ENCODE data around the gene KIF18A. TPM values are rescaled to one million over a fixed set of nuclear protein-coding genes. Genes with fewer than 3 reads are reported as not detected.

Gene KIF18A
- total RNA-seq, 4 donors from 2014 or later: 0.23 to 0.52 (median 0.33) TPM; not detected in 1

- no peak for TF ChIP-seq EP300 (IDR thresholded peaks at IDR 0.05)
- no peak for TF ChIP-seq POLR2A (IDR thresholded peaks at IDR 0.05; ENCODE audit: low read depth)
- no peak for TF ChIP-seq CTCF (IDR thresholded peaks at IDR 0.05)
- no peak for TF ChIP-seq POLR2AphosphoS5 (IDR thresholded peaks at IDR 0.05)
- Histone ChIP-seq H3K4me3 (no peak overlapping the region), H3K36me3 (peaks cover 0 to 15% (median 0%) of the 10 kb centered on the region in 4 donors), H3K27me3 (no peaks in the 10 kb centered on the region), H3K4me1 (peaks cover 0 to 8% (median 0%) of the 10 kb centered on the region in 4 donors), H3K9me3 (peaks cover 0 to 12% (median 5%) of the 10 kb centered on the region in 4 donors), H3K27ac (replicated peaks in 1 of 4) (no peak overlapping the region)
- DNase-seq (ENCODE audit: extremely low spot score): no peak
- intact Hi-C loops (cut with DNase I): no loop called here
- WGBS: 94% methylated on average over 1 of the region's 1 CpG
These were observed 34.8 kb upstream of the KIF18A start for GRCh38 chr11:28142724-28143123.

DNA sequence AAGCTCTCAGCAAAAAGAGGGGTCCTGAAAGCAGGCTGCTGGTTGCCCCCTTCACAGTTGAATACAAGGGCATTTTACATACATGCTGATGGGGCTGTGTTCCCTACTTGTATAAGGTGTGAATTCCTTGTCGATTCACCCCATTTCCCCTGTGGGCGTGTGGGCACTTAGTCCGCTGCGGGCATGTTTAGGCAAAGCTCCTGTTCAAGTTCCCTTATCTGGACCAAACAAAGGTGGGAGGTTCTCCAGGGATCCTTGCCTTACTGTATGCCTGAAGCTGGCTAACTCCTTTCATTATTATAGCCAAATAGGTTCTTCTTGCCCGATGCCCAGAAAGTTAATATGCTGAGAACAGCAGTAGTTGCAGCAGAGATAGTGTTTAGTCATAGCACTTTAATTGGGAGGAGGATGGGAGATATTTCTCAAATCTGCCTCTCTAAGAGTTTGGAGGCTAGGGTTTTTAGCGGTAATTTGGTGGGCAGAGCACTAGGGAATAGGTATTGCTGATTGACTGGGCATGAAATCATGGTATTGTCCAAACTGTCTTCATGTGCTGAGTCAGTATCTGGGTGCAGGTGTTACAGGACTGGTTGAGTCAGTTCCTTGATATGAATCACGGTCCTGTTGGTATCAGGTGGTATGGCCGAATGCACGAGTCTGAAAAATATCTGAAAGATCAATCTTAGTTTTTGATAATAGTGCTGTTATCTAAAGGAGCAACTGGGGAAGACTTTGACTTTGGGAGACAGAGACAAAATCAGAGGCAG is 32.9 kb upstream of the KIF18A start:
- TF ChIP-seq CTCF (IDR thresholded peaks at IDR 0.05): no peak
- TF ChIP-seq EP300 (IDR thresholded peaks at IDR 0.05): no peak
- TF ChIP-seq POLR2A (IDR thresholded peaks at IDR 0.05; ENCODE audit: low read depth): no peak
- TF ChIP-seq POLR2AphosphoS5 (IDR thresholded peaks at IDR 0.05): no peak
- 96% methylated on average over 9 of the region's 9 CpGs for WGBS
- intact Hi-C loops (cut with DNase I): no loop called here

GRCh38 chr11:28139841-28140415 is 32.0 kb upstream of the KIF18A start:
- H3K27ac ChIP-seq (replicated peaks in 1 of 4): no peak overlapping the region
- no peak overlapping the region for H3K4me3 ChIP-seq
- TF ChIP-seq POLR2AphosphoS5 (IDR thresholded peaks at IDR 0.05) (no peak), CTCF (IDR thresholded peaks at IDR 0.05) (no peak), POLR2A (IDR thresholded peaks at IDR 0.05; ENCODE audit: low read depth) (no peak), EP300 (IDR thresholded peaks at IDR 0.05) (no peak)
- WGBS: 95% methylated on average over 4 of the region's 5 CpGs
- peaks cover 0 to 12% (median 5%) of the 10 kb centered on the region in 4 donors for H3K9me3 ChIP-seq
- DNase-seq (ENCODE audit: extremely low spot score): no peak
- peaks cover 0 to 28% (median 6%) of the 10 kb centered on the region in 4 donors for H3K36me3 ChIP-seq
- no peaks in the 10 kb centered on the region for H3K27me3 ChIP-seq
- H3K4me1 ChIP-seq: no peaks in the 10 kb centered on the region
- intact Hi-C loops (cut with DNase I): no loop called here

More for the DNA sequence above, 32.9 kb upstream of the KIF18A start:
- peaks cover 0 to 19% (median 2%) of the 10 kb centered on the region in 4 donors for H3K36me3 ChIP-seq
- no peaks in the 10 kb centered on the region for H3K27me3 ChIP-seq
- peaks cover 0 to 12% (median 5%) of the 10 kb centered on the region in 4 donors for H3K9me3 ChIP-seq
- H3K27ac ChIP-seq (replicated peaks in 1 of 4): no peak overlapping the region
- DNase-seq (ENCODE audit: extremely low spot score): no peak
- H3K4me1 ChIP-seq: peaks cover 0 to 2% (median 0%) of the 10 kb centered on the region in 4 donors
- H3K4me3 ChIP-seq: no peak overlapping the region

GRCh38 chr11:28137832-28138231 is 29.9 kb upstream of the KIF18A start:
- no peaks in the 10 kb centered on the region for H3K4me1 ChIP-seq
- peaks cover 0 to 12% (median 5%) of the 10 kb centered on the region in 4 donors for H3K9me3 ChIP-seq
- intact Hi-C loops (cut with DNase I): no loop called here
- no peaks in the 10 kb centered on the region for H3K27me3 ChIP-seq
- H3K36me3 ChIP-seq: peaks cover 0 to 38% (median 12%) of the 10 kb centered on the region in 4 donors
- no peak overlapping the region for H3K27ac ChIP-seq (replicated peaks in 1 of 4)
- H3K4me3 ChIP-seq: no peak overlapping the region
- DNase-seq (ENCODE audit: extremely low spot score): no peak
- TF ChIP-seq EP300 (IDR thresholded peaks at IDR 0.05) (no peak), POLR2A (IDR thresholded peaks at IDR 0.05; ENCODE audit: low read depth) (no peak), CTCF (IDR thresholded peaks at IDR 0.05) (no peak), POLR2AphosphoS5 (IDR thresholded peaks at IDR 0.05) (no peak)
- 96% methylated on average over 1 of the region's 1 CpG for WGBS
